HG02763 (cell line): Measurements from ENCODE around the gene CCDC138.

Experiments used
- ATAC-seq: cut with Tn5 transposase; IDR thresholded peaks from one replicate; pipeline ENCODE4 v1.9.1; 2021; ENCODE audit warnings: mild to moderate bottlenecking, moderate library complexity; ENCODE audit not compliant: unreplicated experiment

Gene CCDC138

DNA sequence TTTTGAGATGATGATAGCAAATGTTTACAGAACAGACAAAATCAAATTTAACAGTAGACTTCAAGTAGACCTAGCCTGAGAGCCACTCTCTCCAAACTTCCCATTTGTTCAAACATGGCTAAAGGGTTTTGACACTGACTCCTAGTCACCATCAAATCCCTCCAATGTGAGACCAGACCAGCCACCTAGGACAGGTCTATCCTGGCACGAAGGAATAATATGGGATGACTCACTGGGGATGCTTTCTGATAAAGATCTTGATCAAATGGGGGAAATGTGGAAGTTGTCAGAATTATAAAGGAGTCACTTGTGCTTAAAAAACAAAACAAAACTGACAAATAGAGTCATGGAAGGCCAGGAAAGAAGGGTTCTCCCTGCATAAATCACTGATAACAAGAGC lies 106.7 kb downstream of the CCDC138 start:
- no peak for ATAC-seq

DNA sequence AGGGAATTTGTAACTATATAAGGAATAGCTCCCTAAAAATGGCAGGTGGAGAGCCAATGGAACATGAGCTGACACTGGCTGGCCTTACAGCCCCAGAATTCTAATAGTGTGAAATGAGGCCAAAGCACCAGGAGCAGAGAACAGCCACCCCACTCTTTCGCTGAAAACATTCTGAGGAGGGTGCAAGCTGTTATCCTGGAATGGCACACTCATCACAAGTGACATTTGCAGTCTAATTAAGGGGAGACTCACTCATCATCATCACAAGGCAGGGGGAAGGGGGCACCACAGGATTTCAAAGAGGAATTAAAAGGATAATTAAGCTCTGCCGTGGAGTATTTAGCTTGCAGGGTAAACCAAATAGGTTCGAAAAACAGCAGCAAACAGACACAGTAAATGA lies 108.2 kb downstream of the CCDC138 start:
- ATAC-seq, result no peak

- ATAC-seq, result no peak
Observed at GRCh38 chr2:108895188-108895587, 108.6 kb downstream of the CCDC138 start.

DNA sequence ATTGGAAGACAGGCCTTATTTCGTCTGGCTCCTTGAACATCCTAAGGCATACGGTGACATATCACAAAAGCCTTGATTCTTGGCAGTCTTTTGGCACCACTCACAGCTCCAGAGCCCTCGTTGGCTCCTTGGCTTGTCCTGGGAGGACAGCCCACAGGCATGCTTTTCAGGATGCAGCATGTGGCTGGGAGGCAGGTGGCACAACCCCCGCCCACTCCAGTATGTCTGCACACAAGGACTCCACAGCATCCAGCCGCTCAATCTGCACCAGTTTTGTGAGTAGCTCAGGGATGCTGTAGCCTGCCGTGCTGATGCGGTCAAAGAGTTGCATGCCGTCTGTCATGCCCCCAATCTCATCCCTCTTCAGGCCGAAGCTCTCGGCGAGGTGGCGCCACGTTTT lies 110.2 kb downstream of the CCDC138 start:
- ATAC-seq, result no peak

DNA sequence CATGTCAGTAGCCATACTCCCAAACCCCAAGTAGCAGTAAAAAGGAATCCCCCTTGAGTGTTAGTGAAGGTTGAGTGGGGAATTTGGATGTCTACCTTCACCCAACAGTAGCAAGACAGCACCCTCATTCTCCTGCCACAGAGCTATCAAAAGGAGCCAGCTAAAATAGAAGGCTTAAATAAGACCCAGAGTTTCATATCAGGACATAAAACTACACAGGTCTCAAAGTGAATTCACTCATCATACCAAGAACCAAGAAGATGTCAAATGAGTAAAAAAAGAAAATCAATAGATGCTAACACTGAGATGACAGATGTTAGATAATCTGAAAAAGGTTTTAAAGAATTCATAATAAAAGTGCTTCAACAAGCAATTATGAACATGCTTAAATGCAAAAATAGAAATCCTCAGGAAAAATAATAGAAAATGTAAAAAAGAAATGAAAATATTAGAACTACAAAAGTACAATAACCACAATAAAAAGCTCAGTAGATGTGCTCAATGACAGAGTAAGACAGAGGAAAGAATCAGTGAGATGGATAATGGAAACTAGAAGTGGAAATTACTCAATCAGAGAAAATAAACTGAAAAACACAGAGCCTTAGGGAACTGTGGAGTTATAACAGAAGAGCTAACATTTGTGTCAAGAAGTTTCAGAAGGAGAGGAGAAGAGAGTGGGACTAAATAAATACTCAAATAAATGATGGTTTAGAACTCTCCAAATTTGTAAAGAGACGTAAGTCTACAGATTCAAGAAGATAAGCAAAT lies 111.9 kb downstream of the CCDC138 start:
- ATAC-seq, result no peak

DNA sequence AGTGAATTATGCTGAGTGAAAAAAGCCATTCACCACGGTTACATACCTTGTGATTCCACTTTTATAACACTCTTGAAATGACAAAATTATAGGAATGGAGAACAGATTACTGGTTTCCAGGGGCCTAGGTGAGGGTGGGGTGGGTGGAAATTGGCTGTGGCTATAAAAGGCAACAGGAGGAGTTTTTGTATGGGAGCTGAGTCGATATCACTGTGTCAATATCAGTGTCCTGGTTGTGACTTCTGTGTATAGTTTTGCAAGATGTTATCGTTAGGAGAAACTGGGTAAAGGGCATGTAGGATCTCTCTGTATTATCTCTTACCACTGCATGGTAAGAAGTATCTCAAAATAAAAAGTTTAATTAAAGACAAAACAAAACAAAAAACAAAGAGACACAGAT lies 118.1 kb downstream of the CCDC138 start:
- no peak for ATAC-seq

DNA sequence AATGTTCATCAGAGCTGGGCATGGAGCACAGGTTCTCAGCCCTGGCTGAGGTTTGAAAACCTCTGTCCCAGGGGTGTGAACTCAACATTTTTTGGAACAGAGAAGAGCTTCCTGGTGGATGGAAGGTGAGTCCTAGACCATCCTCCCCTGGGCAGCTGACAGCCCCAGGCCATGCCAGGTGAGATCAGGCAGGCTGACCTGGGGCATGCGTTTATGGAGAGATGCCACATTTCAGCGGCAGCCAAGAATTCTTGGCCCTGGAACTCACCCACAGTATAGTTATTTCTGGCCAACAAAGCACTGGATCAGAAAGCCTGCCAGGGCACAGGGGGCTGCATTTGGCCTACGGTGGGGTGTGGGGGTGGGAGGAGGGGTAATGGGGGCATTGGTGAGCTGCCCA lies 118.6 kb downstream of the CCDC138 start:
- no peak for ATAC-seq

DNA sequence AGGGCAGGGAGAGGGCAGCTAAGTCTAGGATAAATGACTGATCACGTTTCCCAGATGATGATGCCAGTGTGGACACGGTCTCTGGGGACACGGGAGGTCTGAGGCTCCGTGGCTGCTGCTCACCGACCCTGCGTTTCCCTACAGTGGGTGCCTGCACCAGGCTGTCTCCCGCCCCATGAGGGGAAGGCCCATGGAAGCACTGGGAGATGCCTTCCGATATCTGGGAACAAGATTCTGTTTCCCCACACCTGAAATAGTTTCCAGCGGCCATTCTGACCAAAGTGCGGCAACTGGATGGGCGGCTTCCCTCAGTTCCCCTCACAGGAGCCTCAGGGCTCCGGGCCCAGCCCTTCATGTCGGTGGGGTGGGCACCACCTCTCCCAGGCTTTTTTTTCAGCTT lies 119.3 kb downstream of the CCDC138 start:
- ATAC-seq, result no peak

- ATAC-seq, result no peak
Observed at GRCh38 chr2:108906403-108907077, 120.0 kb downstream of the CCDC138 start.

GRCh38 chr2:108907822-108908712 lies 121.5 kb downstream of the CCDC138 start:
- no peak for ATAC-seq

DNA sequence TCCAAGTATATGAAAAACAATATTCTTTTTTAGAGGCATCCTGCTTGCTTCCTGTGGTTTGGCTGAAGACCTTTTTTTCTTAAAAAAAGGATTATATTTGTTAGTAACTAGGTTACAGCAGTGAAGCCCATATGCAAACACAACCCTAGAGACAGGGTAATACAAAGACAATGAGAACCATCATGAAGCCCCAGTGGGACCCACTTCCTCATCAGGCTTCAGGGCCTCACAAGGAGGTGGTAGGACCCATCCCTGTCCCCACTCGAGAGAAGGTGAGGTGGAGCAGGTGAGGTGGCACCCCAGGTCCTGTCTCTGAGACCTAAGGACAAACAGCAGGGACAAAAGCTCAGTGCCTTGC lies 122.1 kb downstream of the CCDC138 start:
- no peak for ATAC-seq

DNA sequence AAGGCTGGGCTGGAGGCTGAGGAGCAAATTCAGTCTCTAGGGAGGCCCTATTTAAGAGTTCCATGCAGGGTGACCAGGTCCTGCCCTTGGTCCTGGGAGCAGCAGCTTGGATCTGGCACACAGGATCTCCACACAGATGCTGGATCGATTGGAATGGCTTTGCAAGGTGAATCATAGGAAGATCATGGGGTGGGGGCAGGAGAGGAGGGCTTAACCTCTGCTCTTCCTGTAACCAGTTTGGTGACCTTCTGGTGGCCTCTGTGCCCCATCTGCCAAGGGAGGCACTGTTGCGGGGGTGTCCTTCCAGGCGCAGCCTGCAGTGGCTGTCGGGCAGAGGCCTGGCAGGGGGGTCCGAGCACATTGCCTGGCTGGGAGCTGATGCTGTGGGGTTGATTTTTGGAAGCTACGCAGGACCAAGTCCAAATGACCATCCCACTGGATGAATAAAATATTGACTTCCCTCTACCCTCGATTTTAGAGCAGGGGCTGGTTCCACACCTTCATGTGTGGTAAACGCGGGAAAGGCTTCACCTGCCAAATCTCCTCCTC lies 122.8 kb downstream of the CCDC138 start:
- ATAC-seq, result no peak

DNA sequence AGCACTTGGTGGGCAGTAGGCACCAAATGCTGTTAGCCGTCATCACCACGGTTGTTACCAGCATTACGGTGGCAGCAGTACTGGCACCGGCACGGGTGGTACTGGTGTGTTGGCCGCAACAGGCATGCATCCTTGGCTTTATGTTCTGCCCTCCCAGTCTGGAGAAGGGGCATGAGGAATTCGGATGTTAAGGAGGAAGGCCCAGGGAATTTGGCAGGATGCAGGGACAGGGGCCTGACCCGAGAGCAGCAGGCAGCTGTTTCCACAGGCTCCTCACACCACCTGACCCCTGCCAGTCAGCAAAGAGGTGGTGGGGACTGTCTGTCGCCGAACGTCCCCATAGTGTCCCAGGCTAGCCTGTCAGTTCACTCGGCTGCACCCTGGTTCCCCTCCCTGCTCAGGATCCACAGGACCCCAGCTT lies 123.5 kb downstream of the CCDC138 start:
- ATAC-seq, result no peak

- no peak for ATAC-seq
Observed at GRCh38 chr2:108910541-108911396, 124.2 kb downstream of the CCDC138 start.

DNA sequence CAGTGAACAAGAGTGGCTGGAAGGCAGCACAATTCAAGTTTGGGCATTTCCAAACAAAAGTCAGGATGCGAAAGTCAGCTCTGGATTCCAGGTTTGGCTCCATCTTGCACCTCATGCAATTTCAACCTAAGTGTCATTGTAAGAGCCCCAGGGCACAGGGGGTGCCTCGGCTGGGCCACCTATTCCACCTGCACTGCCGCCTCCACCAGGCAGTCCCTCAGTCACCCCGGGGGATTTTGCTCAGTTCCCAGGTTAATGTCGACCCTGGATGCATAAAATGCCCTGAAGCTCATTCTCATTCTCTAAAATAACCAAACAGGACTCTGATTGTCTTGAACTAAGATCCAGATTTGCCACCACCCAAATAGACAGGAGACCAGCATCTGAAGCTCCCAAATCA lies 124.8 kb downstream of the CCDC138 start:
- no peak for ATAC-seq

GRCh38 chr2:108911807-108912628 lies 125.4 kb downstream of the CCDC138 start:
- no peak for ATAC-seq

- ATAC-seq, result no peak
Observed at GRCh38 chr2:108912629-108912902, 126.0 kb downstream of the CCDC138 start.

DNA sequence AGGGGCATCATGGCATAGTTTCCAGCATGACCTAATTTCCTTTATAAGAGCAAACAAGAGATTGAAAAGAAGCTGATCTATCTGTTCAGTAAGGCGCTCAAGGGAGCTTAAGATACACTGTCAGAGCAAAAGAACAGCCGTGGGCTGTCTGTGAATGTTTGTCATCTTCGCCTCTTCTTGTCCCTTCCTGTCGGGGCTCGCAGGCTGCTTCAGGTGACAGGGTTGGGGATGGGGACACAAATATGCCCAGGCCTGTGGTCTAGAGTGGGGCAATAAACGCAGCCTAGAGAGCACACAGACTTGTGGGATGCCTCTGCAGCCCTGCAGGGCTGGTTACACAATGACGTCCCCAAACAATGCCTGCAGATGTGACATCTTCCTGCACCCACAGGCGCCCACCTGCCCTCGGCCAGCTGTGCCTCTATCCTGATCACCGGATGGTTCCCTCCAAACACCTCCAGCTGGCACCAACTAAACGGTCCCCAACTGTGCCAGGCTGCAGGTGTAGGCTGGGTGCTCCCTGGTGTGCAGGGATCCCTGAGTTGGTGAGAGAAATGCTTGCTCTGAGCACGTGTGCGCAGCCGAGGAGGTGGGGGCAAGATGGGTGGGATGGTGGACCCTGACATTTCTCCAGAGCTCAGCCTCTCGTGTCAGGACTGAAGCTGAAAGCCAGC lies 129.7 kb downstream of the CCDC138 start:
- ATAC-seq, result no peak

GRCh38 chr2:108916796-108917421 lies 130.3 kb downstream of the CCDC138 start:
- no peak for ATAC-seq
